Activated naive CD8-positive, alpha-beta T cell treated with anti-CD3 and anti-CD28 coated beads, Interleukin-2, amount 50 U/mL, for 16 hours (primary cell): Measurements from ENCODE around the gene DCUN1D2.

ENCODE experiments used
- DNase-seq: peaks from one replicate; pipeline ENCODE4 v3.0.0-alpha.2; 2020; ENCODE audit warnings: low read depth, low spot score

The DCUN1D2 gene

DNA sequence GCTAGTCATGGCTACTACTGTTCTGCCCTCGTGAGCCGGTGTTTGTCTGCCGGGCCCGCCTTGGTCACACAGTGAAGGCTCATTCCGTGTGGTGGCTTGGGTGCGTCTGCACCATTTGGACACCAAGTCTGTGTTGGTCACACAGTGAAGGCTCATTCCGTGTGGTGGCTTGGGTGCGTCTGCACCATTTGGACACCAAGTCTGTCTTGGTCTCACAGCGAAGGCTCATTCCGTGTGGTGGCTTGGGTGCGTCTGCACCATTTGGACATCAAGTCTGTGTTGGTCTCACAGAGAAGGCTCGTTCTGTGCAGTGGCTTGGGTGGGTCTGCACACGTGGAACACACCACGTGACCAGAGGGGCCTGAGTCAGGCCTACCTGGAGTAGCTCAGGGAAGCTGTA lies 29.0 kb upstream of the DCUN1D2 start:
- DNase-seq = no peak

- no peak for DNase-seq
Measured at GRCh38 chr13:113518076-113518803, 27.7 kb upstream of the DCUN1D2 start.

DNA sequence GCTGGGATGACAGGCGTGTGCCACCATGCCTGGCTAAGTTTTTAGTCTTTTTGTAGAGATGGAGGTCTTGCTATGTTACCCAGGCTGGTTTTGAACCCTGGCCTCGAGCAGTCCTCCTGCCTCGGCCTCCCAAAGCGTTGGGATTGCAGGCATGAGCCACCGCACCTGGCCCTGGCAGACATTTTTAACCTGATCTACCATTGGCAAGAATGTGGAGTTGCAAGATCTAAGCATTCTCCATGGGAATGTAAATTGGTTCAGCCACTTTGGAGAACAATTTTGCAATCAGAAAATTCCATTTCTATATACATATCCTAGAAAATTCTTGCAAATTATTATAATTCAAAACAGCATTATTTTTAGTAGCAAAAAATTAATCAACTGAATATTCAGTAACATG lies 24.3 kb upstream of the DCUN1D2 start:
- DNase-seq = no peak

GRCh38 chr13:113513761-113514160 lies 23.2 kb upstream of the DCUN1D2 start:
- no peak for DNase-seq

DNA sequence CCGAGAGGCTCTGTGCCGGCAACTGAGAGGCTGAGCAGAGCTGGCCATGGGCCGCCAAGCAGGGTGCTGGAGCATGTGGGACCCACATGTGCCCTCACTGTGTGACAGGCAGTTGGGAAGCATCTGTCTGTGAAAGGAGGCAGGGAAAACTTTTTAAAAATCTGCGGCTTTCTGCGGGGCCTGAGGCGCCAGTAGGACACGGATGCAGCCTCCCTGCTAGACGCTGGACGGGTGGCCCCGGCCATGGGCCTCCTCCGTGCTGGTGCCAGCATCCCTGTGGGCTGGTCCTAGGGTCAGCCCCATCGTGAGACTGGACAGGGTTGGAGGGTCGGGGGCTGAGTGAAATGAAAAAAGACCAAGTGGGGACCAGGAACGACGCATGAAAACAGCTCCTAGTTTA lies 20.9 kb upstream of the DCUN1D2 start:
- no peak for DNase-seq

DNA sequence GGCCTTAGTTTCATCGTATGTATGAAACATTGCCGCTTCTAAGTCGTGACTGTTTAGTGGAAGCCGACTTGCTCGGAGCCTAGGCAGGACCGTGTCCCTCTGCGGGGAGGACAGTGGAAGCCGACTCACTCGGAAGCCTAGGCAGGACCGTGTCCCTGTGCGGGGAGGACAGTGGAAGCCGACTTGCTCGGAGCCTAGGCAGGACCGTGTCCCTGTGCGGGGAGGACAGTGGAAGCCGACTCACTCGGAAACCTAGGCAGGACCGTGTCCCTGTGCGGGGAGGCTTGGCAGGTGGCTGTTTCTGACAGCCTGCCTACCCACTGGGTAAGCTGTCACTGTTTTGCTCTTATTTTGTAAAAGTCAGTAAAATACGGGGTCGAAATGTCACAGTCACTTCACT lies 20.4 kb upstream of the DCUN1D2 start:
- no peak for DNase-seq

DNA sequence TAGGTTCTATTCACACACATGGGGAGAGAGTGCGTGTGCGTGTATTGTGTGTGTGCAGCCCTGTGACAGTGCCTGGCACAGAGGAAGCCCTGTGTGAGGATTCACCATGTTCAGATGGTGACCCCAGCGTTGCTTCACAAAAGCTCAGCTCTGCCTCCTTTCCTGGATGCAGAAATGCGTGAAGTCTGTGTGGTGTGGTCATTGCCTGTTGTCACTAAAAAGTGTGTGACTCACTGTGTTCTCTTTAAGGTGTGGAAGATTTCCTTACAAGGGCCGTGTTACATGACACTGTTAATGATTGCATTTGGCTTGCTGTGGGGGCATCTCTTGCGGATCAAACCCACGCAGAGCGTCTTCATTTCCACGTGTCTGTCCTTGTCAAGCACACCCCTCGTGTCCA lies 19.5 kb upstream of the DCUN1D2 start:
- DNase-seq = no peak

DNA sequence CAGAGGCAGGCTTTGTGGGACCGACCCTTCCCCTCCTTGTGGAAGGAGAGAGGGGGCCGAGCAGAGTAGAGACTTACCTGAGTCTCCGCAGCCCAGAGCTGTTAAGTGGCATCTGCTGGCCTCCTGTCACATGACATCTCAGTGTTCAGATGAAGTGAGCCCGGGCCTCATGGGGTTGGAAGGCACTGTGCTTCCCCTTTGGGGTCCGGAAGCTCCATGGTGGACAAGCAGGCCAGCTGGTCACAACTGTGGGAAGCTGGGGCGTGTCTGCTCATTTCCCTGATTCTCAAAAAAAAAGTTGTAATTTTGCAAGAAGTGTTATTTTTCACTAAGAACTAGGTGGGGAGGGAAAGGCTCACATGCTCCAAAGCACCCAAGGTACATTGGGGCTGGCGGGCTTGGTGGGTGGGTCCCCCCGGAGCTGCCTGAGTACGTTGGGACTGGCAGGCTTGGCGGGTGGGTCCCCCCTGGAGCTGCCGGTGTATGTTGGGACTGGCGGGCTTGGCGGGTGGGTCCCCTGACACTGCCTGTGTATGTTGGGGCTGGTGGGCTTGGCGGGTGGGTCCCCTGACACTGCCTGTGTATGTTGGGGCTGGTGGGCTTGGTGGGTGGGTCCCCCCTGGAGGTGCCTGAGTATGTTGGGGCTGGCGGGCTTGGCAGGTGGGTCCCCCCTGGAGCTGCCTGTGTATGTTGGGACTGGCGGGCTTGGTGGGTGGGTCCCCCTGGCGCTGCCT lies 18.2 kb upstream of the DCUN1D2 start:
- no peak for DNase-seq

- no peak for DNase-seq
Measured at GRCh38 chr13:113507505-113508345, 17.2 kb upstream of the DCUN1D2 start.

DNA sequence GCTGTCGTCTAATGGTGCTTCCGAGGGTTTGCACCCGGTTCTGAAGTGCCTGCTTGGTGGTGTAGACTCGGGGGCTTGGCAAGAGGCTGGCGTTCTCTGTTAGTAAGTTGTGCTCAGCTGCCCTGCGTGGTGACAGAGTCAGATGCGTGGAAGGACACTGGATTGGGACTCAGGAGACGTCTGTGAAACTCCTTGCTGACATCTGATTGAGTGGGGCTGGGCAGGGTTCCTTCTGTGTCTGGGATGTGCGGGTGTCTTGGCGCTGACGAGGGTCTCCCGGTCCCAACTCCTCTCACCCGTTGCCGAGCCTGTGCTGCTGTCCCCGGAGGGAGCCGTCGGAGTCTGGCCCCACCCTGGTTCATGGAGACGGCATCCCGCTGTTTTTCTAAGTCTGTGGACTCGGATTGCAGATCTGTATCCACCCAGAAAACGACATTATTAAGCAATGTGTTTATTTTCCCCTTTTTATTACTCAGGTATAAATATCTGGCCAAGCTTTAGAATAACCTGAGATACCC lies 16.4 kb upstream of the DCUN1D2 start:
- DNase-seq = no peak

DNA sequence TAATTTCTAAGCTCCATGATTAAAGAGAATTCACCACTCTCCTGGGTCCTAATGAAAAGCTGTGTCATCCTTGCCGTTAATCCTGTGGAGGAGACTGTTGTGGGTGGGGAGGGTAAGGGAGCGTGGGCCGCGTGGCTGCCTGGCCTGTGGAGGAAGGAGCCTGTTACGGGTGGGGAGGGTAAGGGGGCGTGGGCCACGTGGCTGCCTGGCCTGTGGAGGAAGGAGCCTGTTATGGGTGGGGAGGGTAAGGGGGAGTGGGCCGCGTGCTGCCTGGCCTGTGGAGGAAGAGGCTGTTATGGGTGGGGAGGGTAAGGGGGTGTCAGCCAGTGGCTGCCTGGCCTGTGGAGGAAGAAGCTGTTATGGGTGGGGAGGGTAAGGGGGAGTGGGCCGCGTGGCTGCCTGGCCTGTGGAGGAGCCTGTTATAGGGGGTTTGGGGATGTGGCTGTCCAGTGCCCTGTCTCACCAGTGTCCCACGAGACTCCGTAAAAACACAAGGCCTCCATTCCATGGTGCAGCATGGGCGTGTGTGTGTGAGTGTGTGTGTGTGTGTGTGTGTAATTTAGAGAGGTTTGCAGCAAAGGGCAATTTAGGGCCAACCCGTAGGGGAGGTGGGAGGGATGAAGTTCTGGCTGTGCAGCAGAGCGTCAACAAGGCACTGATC lies 15.6 kb upstream of the DCUN1D2 start:
- DNase-seq = no peak

GRCh38 chr13:113502686-113503085 lies 12.2 kb upstream of the DCUN1D2 start:
- DNase-seq = no peak

DNA sequence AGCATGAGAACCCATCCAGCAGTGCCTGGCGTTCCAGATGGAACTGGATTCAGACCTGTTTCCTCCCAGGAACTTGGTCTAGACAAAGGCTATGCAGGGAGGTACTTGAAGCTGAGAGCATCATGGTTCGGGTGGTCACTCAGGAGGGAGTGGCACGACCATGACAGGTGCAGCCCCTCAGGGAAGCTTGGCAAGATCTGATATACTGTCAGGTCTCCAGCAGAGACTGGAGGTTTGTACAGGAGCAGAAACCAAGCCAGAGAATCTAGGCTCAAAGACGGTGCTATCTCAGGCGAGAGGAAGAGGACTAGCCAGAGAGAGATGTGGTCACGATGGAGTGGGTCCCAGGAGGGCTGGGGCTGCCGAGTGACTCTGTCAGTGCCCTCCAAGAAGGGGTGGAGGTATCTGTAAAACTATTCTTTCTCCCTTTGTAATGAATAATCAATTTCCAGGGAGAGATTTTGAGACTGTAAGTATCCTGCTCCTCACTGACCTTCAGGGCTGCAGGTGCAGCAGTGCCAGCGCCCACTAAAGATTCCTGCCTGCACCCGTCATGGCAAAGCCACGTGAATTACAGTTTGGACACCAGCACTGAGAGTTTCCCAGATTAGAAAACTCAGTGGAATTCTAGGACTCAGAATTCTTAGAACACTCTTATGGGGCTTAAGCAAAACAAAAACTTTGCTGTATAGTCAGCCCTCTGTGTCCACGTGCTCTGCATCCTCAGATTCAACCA lies 10.2 kb upstream of the DCUN1D2 start:
- DNase-seq = no peak

DNA sequence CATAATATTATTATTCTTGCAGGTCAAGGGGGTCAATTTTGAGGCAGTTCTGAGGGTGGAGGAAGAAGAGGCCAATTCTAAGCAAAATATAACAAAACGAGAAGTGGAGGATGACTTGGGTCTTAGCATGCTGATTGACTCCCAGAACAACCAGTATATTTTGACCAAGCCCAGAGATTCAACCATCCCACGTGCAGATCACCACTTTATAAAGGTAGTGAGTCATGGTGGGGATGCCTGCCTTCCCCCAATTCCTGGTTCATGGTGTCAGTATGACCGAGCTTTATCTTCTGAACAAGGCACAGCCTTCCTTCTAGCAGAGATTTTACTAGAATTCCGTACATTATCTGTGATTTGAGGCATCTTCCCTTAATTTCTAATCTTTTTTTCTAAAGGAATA lies 9.4 kb upstream of the DCUN1D2 start:
- no peak for DNase-seq

GRCh38 chr13:113498905-113499304 lies 8.4 kb upstream of the DCUN1D2 start:
- DNase-seq = no peak

GRCh38 chr13:113497217-113497616 lies 6.7 kb upstream of the DCUN1D2 start:
- DNase-seq = no peak

- DNase-seq = no peak
Measured at GRCh38 chr13:113495494-113496210, 5.1 kb upstream of the DCUN1D2 start.

DNA sequence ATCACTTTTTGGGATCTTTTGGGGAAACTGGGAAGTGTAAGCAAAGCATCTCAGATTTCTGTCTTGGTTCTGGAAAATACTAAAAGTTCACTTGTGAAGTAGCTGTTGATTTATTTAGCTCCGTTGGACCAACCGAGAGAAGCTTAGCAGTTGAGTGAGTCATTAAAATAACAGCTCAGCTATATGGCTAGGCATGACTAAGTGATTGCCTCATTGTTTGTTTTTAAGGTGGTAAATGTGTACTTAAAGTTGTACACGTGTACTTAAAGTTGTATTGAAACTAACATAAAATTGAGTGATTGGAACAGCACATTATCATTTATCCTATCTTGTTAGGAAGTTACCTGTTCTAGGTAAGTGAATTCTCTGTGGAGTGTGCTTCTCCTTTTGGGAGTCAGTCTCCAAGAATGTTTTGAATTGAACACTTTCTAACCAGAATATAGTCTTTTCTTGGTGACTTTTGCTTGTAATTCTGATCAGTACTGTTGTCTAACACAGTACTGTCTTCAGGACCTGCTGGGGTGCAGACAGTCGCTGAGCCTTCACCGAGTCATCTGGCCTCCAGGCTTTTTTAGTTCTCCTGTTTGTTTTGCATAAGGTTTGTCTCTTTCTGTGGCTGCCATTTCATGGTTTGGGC lies 2.9 kb upstream of the DCUN1D2 start:
- DNase-seq = no peak

GRCh38 chr13:113491982-113492381 lies 1.5 kb upstream of the DCUN1D2 start:
- no peak for DNase-seq

- DNase-seq = no peak
Measured at GRCh38 chr13:113491418-113491883, 940 bp upstream of the DCUN1D2 start.
